Activated T-cell treated with anti-CD3 and anti-CD28 coated beads, Interleukin-2, amount 50 U/mL, for 24 hours (primary cell): ENCODE results near the gene SLAMF1.

ENCODE experiments used
- DNase-seq: peaks from one replicate; pipeline ENCODE4 v3.0.0-alpha.2; 2020
- H3K27ac Mint-ChIP-seq: 2 replicates; pipeline ENCODE4 v1.8.0; 2020; ENCODE audit warnings: mild to moderate bottlenecking, mixed read lengths
- H3K27me3 Mint-ChIP-seq: 2 replicates; pipeline ENCODE4 v1.8.0; 2020; ENCODE audit warnings: mixed read lengths
- H3K36me3 Mint-ChIP-seq: 2 replicates; pipeline ENCODE4 v1.8.0; 2020; ENCODE audit warnings: low read depth, mixed read lengths
- H3K4me1 Mint-ChIP-seq: 2 replicates; pipeline ENCODE4 v1.8.0; 2020; ENCODE audit warnings: low read depth, mixed read lengths
- H3K4me3 Mint-ChIP-seq: 2 replicates; pipeline ENCODE4 v1.8.0; 2020; ENCODE audit warnings: mild to moderate bottlenecking, moderate library complexity, mixed read lengths
- H3K9me3 Mint-ChIP-seq: 2 replicates; pipeline ENCODE4 v1.8.0; 2020; ENCODE audit warnings: mixed read lengths

The SLAMF1 gene

DNA sequence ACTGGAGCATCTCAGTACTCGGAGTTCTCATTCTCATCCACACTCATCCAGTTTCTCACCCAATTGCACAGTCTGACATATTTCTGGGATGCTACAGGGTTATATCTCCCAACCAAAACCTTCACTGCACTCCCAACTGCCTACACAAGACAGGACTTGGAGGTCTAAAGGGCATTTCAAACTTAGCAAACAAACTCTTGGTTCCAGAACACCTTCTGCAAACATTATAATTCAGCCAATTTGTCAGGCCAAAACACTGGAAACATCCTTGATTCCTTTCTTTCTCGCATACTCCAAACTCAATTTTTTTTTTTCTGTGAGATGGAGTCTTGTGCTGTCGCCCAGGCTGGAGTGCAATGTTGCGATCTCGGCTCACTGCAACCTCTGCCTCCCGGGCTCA, 7.9 kb downstream of the SLAMF1 start:
- no peaks in the 10 kb centered on the region for H3K9me3 Mint-ChIP-seq
- peaks cover 94% of the 10 kb centered on the region for H3K36me3 Mint-ChIP-seq
- peak overlapping the region; percentile 72 for H3K4me3 Mint-ChIP-seq
- H3K4me1 Mint-ChIP-seq, result peaks cover 94% of the 10 kb centered on the region
- no peaks in the 10 kb centered on the region for H3K27me3 Mint-ChIP-seq
- no peak for DNase-seq
- peak overlapping the region; percentile 94 for H3K27ac Mint-ChIP-seq

DNA sequence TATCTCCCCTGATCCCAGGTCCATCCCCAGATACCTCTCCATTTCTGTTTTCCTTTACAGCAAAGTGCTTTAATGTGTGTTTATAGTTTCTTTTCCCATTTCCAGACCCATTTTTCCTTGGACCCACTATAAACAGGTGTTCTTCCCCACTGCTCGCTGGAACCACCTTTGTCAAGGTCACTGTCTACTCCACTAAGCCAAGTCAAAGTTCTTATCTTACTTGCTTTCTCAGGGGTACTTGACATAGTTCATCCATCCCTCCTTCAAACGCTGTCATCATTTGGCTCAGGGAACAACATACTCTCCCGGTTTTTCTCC, 8.3 kb downstream of the SLAMF1 start:
- Mint-ChIP-seq H3K4me1 (peaks cover 94% of the 10 kb centered on the region), H3K4me3 (peak overlapping the region; percentile 72), H3K27ac (peak overlapping the region; percentile 94), H3K27me3 (no peaks in the 10 kb centered on the region), H3K36me3 (peaks cover 94% of the 10 kb centered on the region), H3K9me3 (no peaks in the 10 kb centered on the region)
- no peak for DNase-seq

GRCh38 chr1:160637821-160638539, 8.9 kb downstream of the SLAMF1 start:
- H3K4me3 Mint-ChIP-seq, result peak overlapping the region; percentile 72
- DNase-seq, result no peak
- H3K27me3 Mint-ChIP-seq, result no peaks in the 10 kb centered on the region
- peaks cover 94% of the 10 kb centered on the region for H3K36me3 Mint-ChIP-seq
- H3K9me3 Mint-ChIP-seq, result no peaks in the 10 kb centered on the region
- peak overlapping the region; percentile 94 for H3K27ac Mint-ChIP-seq
- peaks cover 94% of the 10 kb centered on the region for H3K4me1 Mint-ChIP-seq

DNA sequence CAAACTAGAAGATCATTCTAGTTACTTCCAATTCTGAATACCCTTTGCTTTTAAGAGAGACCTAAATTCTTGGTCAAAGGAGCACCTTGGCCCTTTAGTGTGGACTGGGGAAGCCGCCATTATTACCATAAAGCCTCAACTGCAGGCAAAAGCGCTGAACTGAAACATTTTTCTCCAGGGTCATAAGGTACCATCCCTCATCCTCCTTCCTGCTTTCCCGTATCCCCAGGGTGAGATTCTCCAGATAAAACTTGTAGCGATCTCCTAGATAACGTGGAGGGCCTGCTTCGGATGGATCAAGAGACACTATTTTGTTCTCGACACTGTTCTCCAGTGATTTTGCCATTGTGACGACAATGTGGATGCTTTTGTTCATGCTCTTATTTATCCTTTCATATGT, 9.8 kb downstream of the SLAMF1 start:
- no peak for DNase-seq
- peak overlapping the region; percentile 72 for H3K4me3 Mint-ChIP-seq
- peaks cover 93% of the 10 kb centered on the region for H3K36me3 Mint-ChIP-seq
- no peaks in the 10 kb centered on the region for H3K27me3 Mint-ChIP-seq
- H3K27ac Mint-ChIP-seq, result peak overlapping the region; percentile 94
- H3K4me1 Mint-ChIP-seq, result peaks cover 92% of the 10 kb centered on the region
- H3K9me3 Mint-ChIP-seq, result no peaks in the 10 kb centered on the region

DNA sequence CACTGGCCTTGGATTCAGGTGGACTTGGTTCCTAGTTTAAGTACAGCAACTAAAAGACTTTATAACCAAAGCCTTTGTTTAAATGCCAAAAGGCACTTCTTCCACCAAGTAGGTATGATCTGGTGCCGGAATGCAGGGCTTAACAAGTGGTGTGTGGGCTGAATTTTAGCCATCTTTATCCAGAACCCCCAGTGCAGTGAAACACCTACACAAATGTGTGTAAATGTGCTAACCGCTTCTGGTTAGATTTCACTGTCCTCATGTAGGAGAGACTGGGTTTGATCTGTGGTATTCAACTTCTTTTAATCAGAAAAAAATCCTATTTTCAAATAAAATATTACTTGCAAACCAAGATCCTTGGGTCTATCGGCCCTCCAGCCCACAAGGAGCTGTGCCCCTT, 10.3 kb downstream of the SLAMF1 start:
- H3K4me3 Mint-ChIP-seq, result peak overlapping the region; percentile 72
- no peaks in the 10 kb centered on the region for H3K27me3 Mint-ChIP-seq
- DNase-seq, result no peak
- peaks cover 92% of the 10 kb centered on the region for H3K4me1 Mint-ChIP-seq
- H3K27ac Mint-ChIP-seq, result peak overlapping the region; percentile 94
- H3K36me3 Mint-ChIP-seq, result peaks cover 93% of the 10 kb centered on the region
- H3K9me3 Mint-ChIP-seq, result no peaks in the 10 kb centered on the region

GRCh38 chr1:160636076-160636475, 10.8 kb downstream of the SLAMF1 start:
- Mint-ChIP-seq H3K36me3 (peaks cover 96% of the 10 kb centered on the region), H3K4me3 (no peak overlapping the region), H3K27me3 (no peaks in the 10 kb centered on the region), H3K4me1 (peaks cover 95% of the 10 kb centered on the region), H3K27ac (peak overlapping the region; percentile 94), H3K9me3 (no peaks in the 10 kb centered on the region)
- no peak for DNase-seq

DNA sequence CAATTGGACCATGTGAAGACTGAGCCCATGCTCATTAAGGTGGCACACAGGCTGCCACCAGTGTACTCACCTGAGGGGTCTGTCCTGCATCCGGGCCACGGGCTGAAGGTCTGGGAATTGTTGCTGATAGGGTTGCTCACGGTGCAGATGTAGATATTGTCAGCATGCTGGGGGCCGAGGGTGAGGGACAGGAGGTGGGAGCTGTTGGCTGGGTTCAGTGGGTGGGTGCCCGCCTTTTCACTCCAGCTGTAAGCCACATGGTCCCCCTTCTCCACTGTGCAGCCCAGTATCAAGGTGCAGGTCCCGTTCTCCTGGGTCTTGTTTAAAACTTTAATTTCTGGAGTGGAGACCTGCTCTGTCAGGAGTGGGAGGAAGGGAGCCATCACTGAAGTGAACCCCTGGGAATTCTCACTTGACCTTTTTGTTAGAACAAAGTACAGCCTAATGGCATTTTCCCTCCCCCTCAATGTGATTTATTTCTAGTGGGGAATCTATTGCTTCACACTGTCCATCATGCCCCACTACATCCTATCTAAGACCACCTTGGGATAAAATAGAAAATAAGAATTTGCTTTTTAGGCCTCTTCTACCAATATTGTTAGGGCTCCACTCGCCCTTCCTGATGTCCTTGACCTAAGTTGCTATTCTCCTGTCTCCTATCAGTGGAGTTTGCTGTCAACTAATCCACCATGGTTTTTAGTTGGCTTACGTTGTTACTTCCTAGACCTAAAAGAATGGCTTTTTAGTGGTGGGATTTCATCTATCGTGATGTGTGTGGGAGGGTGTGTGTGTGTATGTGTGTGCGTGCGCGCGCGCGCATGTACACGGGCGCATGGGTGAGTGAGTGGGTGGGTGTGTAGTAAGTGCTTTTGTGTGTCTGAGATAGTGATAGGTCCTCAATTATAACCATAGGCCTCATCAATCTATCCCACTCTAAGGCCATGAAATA, 12.0 kb downstream of the SLAMF1 start:
- Mint-ChIP-seq H3K4me1 (peaks cover 97% of the 10 kb centered on the region), H3K27ac (peak overlapping the region; percentile 94), H3K27me3 (no peaks in the 10 kb centered on the region), H3K4me3 (peak overlapping the region; percentile 24), H3K9me3 (no peaks in the 10 kb centered on the region), H3K36me3 (peaks cover 99% of the 10 kb centered on the region)
- DNase-seq, result no peak

DNA sequence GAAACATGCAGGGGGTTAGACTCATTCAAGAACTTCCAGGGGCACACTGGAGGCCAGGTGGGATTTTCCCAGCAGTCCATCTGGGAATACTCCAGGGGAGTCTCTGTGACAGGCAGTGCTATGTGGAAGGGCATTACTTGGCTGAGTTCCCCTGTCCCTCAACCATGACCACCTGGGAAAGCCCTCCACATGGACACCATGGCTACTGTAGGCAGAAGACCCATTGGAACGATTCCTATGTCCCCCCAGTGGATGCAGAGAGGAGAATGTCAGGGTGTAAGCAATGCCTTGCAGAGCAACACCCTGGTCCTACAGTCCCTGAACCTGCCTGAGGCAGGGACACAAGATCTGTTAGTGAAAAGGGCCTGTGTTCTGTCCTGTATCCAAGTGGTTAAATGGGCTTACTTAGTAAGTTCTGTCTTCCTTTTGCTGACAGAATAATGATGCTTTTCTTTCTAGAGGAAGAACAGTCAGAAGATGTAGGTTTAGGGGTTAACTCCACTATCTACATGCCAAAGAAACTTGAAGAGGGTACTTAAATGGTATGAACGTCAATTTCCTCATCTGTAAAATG, 13.4 kb downstream of the SLAMF1 start:
- no peaks in the 10 kb centered on the region for H3K27me3 Mint-ChIP-seq
- H3K36me3 Mint-ChIP-seq, result peaks cover 99% of the 10 kb centered on the region
- H3K4me1 Mint-ChIP-seq, result peaks cover 97% of the 10 kb centered on the region
- H3K9me3 Mint-ChIP-seq, result no peaks in the 10 kb centered on the region
- peak overlapping the region; percentile 50 for H3K4me3 Mint-ChIP-seq
- H3K27ac Mint-ChIP-seq, result peak overlapping the region; percentile 94
- no peak for DNase-seq

GRCh38 chr1:160631983-160632625, 14.7 kb downstream of the SLAMF1 start:
- Mint-ChIP-seq H3K4me3 (peak overlapping the region; percentile 28), H3K27me3 (no peaks in the 10 kb centered on the region), H3K36me3 (peaks cover 99% of the 10 kb centered on the region), H3K4me1 (peaks cover 97% of the 10 kb centered on the region), H3K27ac (peak overlapping the region; percentile 98), H3K9me3 (no peaks in the 10 kb centered on the region)
- DNase-seq, result no peak

DNA sequence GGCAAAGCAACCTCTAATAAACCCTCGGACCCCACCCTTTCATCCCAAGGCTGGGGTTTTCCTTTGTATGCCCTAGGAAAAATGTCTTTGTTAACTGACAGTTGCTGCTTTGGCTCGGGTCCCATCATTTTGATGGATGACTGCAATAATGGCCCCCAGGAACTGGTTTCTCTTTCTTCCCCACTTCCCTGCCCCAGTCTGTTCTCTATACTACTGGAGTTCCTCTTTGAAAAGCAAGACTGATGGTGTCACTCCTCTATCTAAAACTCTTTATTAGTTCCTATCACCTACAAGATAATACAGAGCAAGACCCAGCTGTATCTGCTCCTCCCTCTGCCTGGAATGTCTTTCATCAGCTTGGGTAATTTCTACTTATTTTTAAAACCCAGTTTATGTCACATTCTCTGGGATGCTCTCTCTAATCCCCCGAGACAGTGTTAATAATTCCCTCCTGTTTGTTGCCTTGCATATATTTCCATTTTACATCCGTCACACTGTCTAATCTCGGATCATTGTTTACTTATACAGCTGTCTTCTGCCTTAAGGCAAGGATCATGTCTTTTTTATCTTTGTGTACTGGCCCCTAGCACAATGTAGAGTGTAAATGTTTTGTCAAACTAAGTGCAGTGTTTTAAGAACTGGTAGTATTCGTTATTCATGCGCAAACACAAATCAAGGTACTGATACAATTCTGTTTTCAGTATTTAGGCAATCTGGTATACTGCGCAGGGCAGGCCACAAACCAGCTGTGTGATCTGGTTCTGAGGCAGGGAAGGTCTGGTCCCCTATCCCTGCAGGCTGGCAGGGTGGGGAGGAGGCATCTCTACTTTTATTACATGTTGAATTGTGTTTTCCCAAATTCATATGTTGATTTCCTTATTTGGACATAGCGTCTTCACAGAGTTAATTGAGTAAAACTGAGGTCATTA, 16.1 kb downstream of the SLAMF1 start:
- Mint-ChIP-seq H3K4me1 (peaks cover 97% of the 10 kb centered on the region), H3K9me3 (peaks cover 2% of the 10 kb centered on the region), H3K27me3 (no peaks in the 10 kb centered on the region), H3K36me3 (peaks cover 99% of the 10 kb centered on the region), H3K27ac (peak overlapping the region; percentile 98), H3K4me3 (peak overlapping the region; percentile 65)
- no peak for DNase-seq

DNA sequence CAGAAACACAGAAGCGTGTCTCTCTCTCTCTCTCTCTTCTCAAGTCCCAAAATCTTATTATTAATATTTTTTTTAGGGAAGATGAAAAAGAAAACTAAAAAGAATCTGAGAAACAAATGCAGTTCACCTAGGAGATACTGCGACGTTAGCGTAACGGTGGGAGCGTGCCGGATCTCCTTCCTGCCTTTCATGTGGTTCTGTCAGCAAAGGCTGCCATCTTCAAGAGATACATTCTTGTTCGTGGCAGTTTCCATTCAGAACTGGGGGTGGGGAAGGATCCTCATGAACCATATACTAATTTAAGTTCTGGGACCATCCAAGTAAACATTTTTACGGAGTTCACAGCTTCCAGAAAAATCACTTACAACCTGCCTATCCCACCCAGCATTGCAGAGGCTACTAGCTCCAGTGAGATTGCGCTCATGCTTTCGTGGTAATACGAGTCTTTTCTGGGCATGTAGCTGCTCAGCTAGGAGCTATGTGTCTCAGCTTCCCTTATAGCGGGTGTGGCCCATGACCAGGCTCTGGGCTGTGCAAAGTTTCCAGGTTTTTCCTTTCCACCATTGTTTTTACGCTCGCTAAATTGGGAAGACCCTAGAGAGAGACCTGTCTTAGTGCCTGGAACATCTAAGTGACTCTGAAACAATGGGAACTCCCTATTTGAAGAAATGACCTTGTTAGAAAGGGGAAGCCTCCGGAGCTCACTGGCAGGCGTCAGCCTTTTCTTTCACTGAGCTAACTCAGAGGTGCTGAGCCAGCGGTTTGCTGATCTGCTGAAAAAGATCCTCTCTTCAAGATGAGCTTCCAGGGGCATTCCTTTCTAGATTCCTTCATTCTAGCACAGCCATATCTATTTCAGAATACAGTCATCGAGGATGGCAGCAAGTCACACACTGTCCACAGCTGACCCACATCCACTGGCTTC, 17.3 kb downstream of the SLAMF1 start:
- peaks cover 99% of the 10 kb centered on the region for H3K36me3 Mint-ChIP-seq

DNA sequence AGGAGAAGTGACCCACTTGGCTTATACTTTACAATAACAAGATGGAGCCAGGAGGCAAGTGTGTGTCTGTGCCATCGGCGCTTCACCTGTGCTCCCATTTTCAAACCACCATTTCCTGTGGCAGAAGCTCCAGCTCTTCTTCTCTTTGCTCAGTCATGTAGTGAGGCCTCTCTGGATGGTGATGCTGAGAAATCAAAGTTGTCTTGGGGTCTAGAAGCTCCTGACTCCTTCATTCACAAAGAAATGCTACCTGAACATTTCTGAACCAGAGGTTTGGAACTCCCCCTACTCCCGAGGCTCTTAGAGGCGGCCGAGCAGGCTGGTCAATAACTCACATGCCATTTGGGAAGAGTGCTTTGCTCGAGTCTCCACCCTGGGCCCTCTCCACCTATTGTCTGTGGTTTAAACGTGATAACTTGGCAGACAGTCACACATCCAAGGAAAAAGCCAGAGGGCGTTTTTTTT, 18.0 kb downstream of the SLAMF1 start:
- peaks cover 99% of the 10 kb centered on the region for H3K36me3 Mint-ChIP-seq
- H3K27ac Mint-ChIP-seq, result peak overlapping the region; percentile 98
- peaks cover 98% of the 10 kb centered on the region for H3K4me1 Mint-ChIP-seq
- H3K9me3 Mint-ChIP-seq, result peaks cover 2% of the 10 kb centered on the region
- H3K4me3 Mint-ChIP-seq, result peak overlapping the region; percentile 65
- no peak for DNase-seq
- no peaks in the 10 kb centered on the region for H3K27me3 Mint-ChIP-seq

More for the DNA sequence above, 17.3 kb downstream of the SLAMF1 start:
- no peaks in the 10 kb centered on the region for H3K27me3 Mint-ChIP-seq
- peaks cover 98% of the 10 kb centered on the region for H3K4me1 Mint-ChIP-seq
- H3K27ac Mint-ChIP-seq, result peak overlapping the region; percentile 98
- peak; percentile 65 for DNase-seq
- peak overlapping the region; percentile 65 for H3K4me3 Mint-ChIP-seq
- H3K9me3 Mint-ChIP-seq, result peaks cover 2% of the 10 kb centered on the region
